ENCODE measurements around the gene EEFSEC. TPM values are rescaled to one million over a fixed set of nuclear protein-coding genes. Genes with fewer than 3 reads are reported as not detected.

EEFSEC gene
- polyA plus RNA-seq, 1 experiment: 16.3 TPM

DNA sequence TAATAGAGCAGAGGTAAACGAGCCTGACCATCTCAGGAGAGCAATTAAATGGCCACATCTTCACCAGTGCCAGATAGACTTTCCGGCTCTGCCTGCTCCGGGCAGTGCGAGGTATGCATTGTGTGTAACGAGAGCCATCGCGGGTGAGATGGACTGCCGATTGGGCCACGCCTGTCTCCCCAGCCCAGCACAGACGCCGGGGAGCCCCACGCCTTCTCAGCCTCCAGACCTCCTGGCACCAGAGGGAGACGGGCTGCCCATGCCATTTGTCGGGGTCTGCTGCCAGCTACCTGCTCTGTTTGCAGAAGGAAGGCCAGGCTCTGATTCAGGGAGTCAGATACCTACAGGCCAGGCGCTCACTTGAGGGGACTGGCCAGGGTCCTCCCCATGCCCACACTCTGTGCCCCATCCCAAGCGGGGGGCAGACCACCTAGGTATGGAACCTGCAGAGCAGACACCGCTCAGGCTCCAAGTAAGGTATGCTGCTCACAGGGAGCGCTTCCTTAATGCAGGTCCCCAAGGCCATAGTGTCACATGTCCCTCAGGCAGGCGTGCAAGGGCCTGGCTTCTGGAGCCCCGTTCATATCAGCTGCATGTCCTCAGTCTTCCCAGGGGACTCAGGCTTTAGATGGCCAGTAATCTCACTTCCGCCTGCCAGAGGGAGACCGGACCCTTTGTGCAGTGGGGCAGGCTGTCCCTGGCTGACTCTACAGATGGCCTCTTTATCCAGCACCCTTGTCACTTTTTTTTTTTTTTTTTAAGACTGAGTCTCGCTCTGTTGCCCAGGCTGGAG is 251.2 kb downstream of the EEFSEC start:
- ChIA-PET POLR2A (no interaction called here), CTCF (interaction anchor here (1.4 kb wide), 1 partner anchor 204 kb away, joined by 3 read pairs; no protein-coding TSS in a partner anchor)
- no peaks in the 10 kb centered on the region for H3K36me3 ChIP-seq (ENCODE audit: control insufficient read depth, insufficient read depth, low read length)

DNA sequence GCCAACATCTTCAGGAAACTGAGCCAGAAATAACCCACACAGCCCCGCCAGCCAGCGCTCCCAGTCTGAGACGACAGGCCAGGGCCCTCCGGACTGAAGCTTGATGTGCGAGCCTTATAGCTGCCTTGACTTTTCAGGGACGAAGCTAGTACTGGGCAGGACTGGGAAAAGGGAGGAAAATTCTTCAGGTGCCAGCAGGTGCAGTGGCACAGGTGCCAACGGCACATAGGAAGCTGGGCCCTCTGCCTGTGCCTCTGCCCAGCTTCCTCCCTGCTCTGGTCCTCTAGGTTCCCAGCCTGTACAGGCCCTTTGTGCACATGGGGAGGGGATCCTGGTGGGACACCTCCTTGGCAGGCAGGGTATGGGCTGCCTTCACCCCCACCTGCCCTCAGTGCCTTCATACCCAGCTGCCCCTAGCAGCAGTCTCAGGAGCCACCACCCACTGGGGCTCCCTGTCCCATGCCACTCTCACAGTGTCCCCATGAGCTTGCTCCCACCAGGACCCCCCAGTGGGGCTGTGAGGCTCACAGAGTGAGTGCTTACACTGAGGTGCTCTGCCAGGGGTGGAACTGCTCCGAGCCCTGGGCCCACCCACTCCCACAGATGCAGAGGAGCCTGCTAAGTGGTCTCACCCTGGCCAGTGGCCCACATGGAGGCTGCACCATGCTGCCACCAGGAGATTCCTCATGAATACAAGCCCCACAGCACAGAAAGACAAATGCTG is 252.4 kb downstream of the EEFSEC start:
- no peak for DNase-seq (ENCODE audit: low read depth)
- Histone ChIP-seq H3K36me3 (ENCODE audit: control insufficient read depth, insufficient read depth, low read length) (no peaks in the 10 kb centered on the region), H3K4me3 (ENCODE audit: low read depth, low read length) (no peak overlapping the region), H3K27me3 (ENCODE audit: control insufficient read depth, insufficient read depth, low read length) (no peaks in the 10 kb centered on the region)
- ChIA-PET CTCF (no interaction called here), POLR2A (no interaction called here)
- no peak for TF ChIP-seq CTCF (IDR thresholded peaks at IDR 0.05; ENCODE audit: insufficient read depth, low read depth, low read length)

More for the DNA sequence above, 251.2 kb downstream of the EEFSEC start:
- no peak for TF ChIP-seq CTCF (IDR thresholded peaks at IDR 0.05; ENCODE audit: insufficient read depth, low read depth, low read length)
- no peak for DNase-seq (ENCODE audit: low read depth)
- Histone ChIP-seq H3K27me3 (ENCODE audit: control insufficient read depth, insufficient read depth, low read length) (no peaks in the 10 kb centered on the region), H3K4me3 (ENCODE audit: low read depth, low read length) (no peak overlapping the region)

DNA sequence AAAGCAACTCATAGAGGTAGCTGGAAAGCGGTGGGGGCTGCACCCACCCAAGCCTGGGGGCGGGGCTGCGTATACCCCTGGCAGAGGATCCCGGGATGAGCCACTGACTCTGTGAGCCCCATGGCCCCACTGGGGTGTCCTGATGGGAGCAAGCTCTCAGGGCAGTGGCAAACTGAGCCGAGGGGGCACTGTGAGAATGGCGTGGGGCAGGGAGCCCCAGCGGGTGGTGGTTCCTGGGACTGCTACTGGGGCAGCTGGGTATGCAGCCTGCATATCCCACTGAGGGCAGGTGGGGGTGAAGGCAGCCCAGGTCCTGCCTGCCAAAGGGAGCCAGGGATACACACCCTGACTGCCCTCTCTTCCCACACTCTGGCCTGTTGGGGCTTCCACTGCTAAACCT is 254.0 kb downstream of the EEFSEC start:
- TF ChIP-seq CTCF (IDR thresholded peaks at IDR 0.05; ENCODE audit: insufficient read depth, low read depth, low read length): no peak
- Histone ChIP-seq H3K4me3 (ENCODE audit: low read depth, low read length) (no peak overlapping the region), H3K27me3 (ENCODE audit: control insufficient read depth, insufficient read depth, low read length) (no peaks in the 10 kb centered on the region), H3K36me3 (ENCODE audit: control insufficient read depth, insufficient read depth, low read length) (no peaks in the 10 kb centered on the region)
- ChIA-PET POLR2A (no interaction called here), CTCF (interaction anchor here (1.3 kb wide), 1 partner anchor 11 kb away, joined by 3 read pairs; no protein-coding TSS in a partner anchor)
- no peak for DNase-seq (ENCODE audit: low read depth)

DNA sequence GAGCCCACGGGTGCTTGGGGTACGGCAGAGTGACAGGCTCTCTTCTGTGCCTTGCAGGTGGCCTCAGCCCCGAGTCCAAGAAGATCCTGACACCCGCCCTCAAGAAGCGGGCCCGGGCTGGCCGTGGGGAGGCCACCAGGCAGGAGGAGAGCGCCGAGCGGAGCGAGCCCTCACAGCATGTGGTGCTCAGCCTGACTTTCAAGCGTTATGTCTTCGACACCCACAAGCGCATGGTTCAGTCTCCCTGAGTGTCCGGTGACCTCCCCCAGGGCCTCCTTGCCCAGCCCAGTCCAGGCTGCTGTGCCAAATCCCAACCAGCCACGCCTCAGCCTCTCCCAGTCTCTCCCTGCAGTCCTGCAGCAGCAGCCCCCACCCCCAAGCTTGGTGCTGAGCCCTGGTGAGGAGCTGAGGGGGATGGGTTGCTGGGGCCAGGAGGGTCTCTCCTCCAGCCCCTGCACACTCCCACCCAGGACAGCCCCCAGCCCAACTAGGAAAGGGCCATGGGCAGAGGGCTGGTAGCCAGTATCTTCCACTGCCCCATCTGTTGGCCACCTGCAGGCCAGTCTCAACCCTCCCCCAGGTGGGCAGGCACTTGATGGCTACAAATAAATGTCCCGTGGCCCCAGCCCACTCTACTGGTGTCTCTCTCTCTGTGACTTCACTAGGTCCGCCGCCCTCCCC is 254.9 kb downstream of the EEFSEC start:
- ChIA-PET CTCF (interaction anchor here (0.9 kb wide), 1 partner anchor 12 kb away, joined by 3 read pairs; no protein-coding TSS in a partner anchor), POLR2A (no interaction called here)
- TF ChIP-seq CTCF (IDR thresholded peaks at IDR 0.05; ENCODE audit: insufficient read depth, low read depth, low read length): no peak
- Histone ChIP-seq H3K36me3 (ENCODE audit: control insufficient read depth, insufficient read depth, low read length) (no peaks in the 10 kb centered on the region), H3K27me3 (ENCODE audit: control insufficient read depth, insufficient read depth, low read length) (no peaks in the 10 kb centered on the region), H3K4me3 (ENCODE audit: low read depth, low read length) (no peak overlapping the region)
- DNase-seq (ENCODE audit: low read depth): no peak

All from BJ (cell line).